ENCODE measurements around the gene ASB16.
A peak's percentile ranks its signal among the peaks of the same experiment; 100 is the strongest.
"Not testable (repeated sequence)": the region's sequence is repeated elsewhere in the genome, so short reads cannot be mapped to it uniquely, and the experiment has no call there.

Gene ASB16

GRCh38 chr17:44133918-44134476, 36.5 kb upstream of the ASB16 start:
- Histone ChIP-seq H3K4me3 (ENCODE audit: low read length) (no peak overlapping the region), H3K4me1 (ENCODE audit: control insufficient read depth, insufficient read depth, low read length) (peaks cover 2% of the 10 kb centered on the region), H3K27ac (ENCODE audit: low read depth, low read length) (no peak overlapping the region), H3K9ac (ENCODE audit: low read length) (no peak overlapping the region), H3K36me3 (ENCODE audit: control insufficient read depth, insufficient read depth, low read length) (no peaks in the 10 kb centered on the region), H3K27me3 (ENCODE audit: control insufficient read depth, insufficient read depth, low read length) (no peaks in the 10 kb centered on the region)

- H3K36me3 ChIP-seq (ENCODE audit: control insufficient read depth, insufficient read depth, low read length): no peaks in the 10 kb centered on the region
- H3K27ac ChIP-seq (ENCODE audit: low read depth, low read length): no peak overlapping the region
- H3K27me3 ChIP-seq (ENCODE audit: control insufficient read depth, insufficient read depth, low read length): no peaks in the 10 kb centered on the region
- peaks cover 2% of the 10 kb centered on the region for H3K4me1 ChIP-seq (ENCODE audit: control insufficient read depth, insufficient read depth, low read length)
- H3K4me3 ChIP-seq (ENCODE audit: low read length): no peak overlapping the region
- no peak overlapping the region for H3K9ac ChIP-seq (ENCODE audit: low read length)
Measured at GRCh38 chr17:44134752-44135568, 35.5 kb upstream of the ASB16 start.

GRCh38 chr17:44137891-44138709, 32.4 kb upstream of the ASB16 start:
- H3K27me3 ChIP-seq (ENCODE audit: control insufficient read depth, insufficient read depth, low read length): no peaks in the 10 kb centered on the region
- H3K9ac ChIP-seq (ENCODE audit: low read length): no peak overlapping the region
- H3K4me1 ChIP-seq (ENCODE audit: control insufficient read depth, insufficient read depth, low read length): peaks cover 6% of the 10 kb centered on the region
- H3K27ac ChIP-seq (ENCODE audit: low read depth, low read length): no peak overlapping the region
- H3K36me3 ChIP-seq (ENCODE audit: control insufficient read depth, insufficient read depth, low read length): no peaks in the 10 kb centered on the region
- peak overlapping the region; percentile 27 for H3K4me3 ChIP-seq (ENCODE audit: low read length)

GRCh38 chr17:44143921-44144320, 26.6 kb upstream of the ASB16 start:
- H3K27ac ChIP-seq (ENCODE audit: low read depth, low read length); H3K4me3 ChIP-seq (ENCODE audit: low read length); H3K36me3 ChIP-seq (ENCODE audit: control insufficient read depth, insufficient read depth, low read length); H3K9ac ChIP-seq (ENCODE audit: low read length); H3K4me1 ChIP-seq (ENCODE audit: control insufficient read depth, insufficient read depth, low read length); H3K27me3 ChIP-seq (ENCODE audit: control insufficient read depth, insufficient read depth, low read length): not testable (repeated sequence)

GRCh38 chr17:44144966-44145739, 25.4 kb upstream of the ASB16 start:
- no peak overlapping the region for H3K27ac ChIP-seq (ENCODE audit: low read depth, low read length)
- no peaks in the 10 kb centered on the region for H3K36me3 ChIP-seq (ENCODE audit: control insufficient read depth, insufficient read depth, low read length)
- H3K4me3 ChIP-seq (ENCODE audit: low read length): no peak overlapping the region
- H3K27me3 ChIP-seq (ENCODE audit: control insufficient read depth, insufficient read depth, low read length): no peaks in the 10 kb centered on the region
- no peak overlapping the region for H3K9ac ChIP-seq (ENCODE audit: low read length)
- H3K4me1 ChIP-seq (ENCODE audit: control insufficient read depth, insufficient read depth, low read length): peaks cover 3% of the 10 kb centered on the region

- Histone ChIP-seq H3K4me3 (ENCODE audit: low read length) (no peak overlapping the region), H3K4me1 (ENCODE audit: control insufficient read depth, insufficient read depth, low read length) (peaks cover 3% of the 10 kb centered on the region), H3K27me3 (ENCODE audit: control insufficient read depth, insufficient read depth, low read length) (no peaks in the 10 kb centered on the region), H3K9ac (ENCODE audit: low read length) (no peak overlapping the region), H3K36me3 (ENCODE audit: control insufficient read depth, insufficient read depth, low read length) (no peaks in the 10 kb centered on the region), H3K27ac (ENCODE audit: low read depth, low read length) (no peak overlapping the region)
Measured at GRCh38 chr17:44146375-44147346, 23.8 kb upstream of the ASB16 start.

- H3K4me1 ChIP-seq (ENCODE audit: control insufficient read depth, insufficient read depth, low read length): no peaks in the 10 kb centered on the region
- H3K4me3 ChIP-seq (ENCODE audit: low read length): no peak overlapping the region
- H3K27me3 ChIP-seq (ENCODE audit: control insufficient read depth, insufficient read depth, low read length): no peaks in the 10 kb centered on the region
- H3K9ac ChIP-seq (ENCODE audit: low read length): no peak overlapping the region
- no peak overlapping the region for H3K27ac ChIP-seq (ENCODE audit: low read depth, low read length)
- H3K36me3 ChIP-seq (ENCODE audit: control insufficient read depth, insufficient read depth, low read length): no peaks in the 10 kb centered on the region
Measured at GRCh38 chr17:44147812-44148211, 22.7 kb upstream of the ASB16 start.

- H3K4me3 ChIP-seq (ENCODE audit: low read length); H3K27ac ChIP-seq (ENCODE audit: low read depth, low read length); H3K9ac ChIP-seq (ENCODE audit: low read length); H3K27me3 ChIP-seq (ENCODE audit: control insufficient read depth, insufficient read depth, low read length); H3K4me1 ChIP-seq (ENCODE audit: control insufficient read depth, insufficient read depth, low read length); H3K36me3 ChIP-seq (ENCODE audit: control insufficient read depth, insufficient read depth, low read length): not testable (repeated sequence)
Measured at GRCh38 chr17:44149066-44149465, 21.4 kb upstream of the ASB16 start.

- H3K4me1 ChIP-seq (ENCODE audit: control insufficient read depth, insufficient read depth, low read length): no peaks in the 10 kb centered on the region
- H3K4me3 ChIP-seq (ENCODE audit: low read length): no peak overlapping the region
- H3K36me3 ChIP-seq (ENCODE audit: control insufficient read depth, insufficient read depth, low read length): no peaks in the 10 kb centered on the region
- H3K9ac ChIP-seq (ENCODE audit: low read length): no peak overlapping the region
- H3K27me3 ChIP-seq (ENCODE audit: control insufficient read depth, insufficient read depth, low read length): no peaks in the 10 kb centered on the region
- no peak overlapping the region for H3K27ac ChIP-seq (ENCODE audit: low read depth, low read length)
Measured at GRCh38 chr17:44149750-44150329, 20.7 kb upstream of the ASB16 start.

GRCh38 chr17:44152875-44153274, 17.6 kb upstream of the ASB16 start:
- Histone ChIP-seq H3K4me1 (ENCODE audit: control insufficient read depth, insufficient read depth, low read length) (no peaks in the 10 kb centered on the region), H3K9ac (ENCODE audit: low read length) (no peak overlapping the region), H3K4me3 (ENCODE audit: low read length) (no peak overlapping the region), H3K36me3 (ENCODE audit: control insufficient read depth, insufficient read depth, low read length) (no peaks in the 10 kb centered on the region), H3K27me3 (ENCODE audit: control insufficient read depth, insufficient read depth, low read length) (no peaks in the 10 kb centered on the region), H3K27ac (ENCODE audit: low read depth, low read length) (no peak overlapping the region)

- no peaks in the 10 kb centered on the region for H3K4me1 ChIP-seq (ENCODE audit: control insufficient read depth, insufficient read depth, low read length)
- H3K4me3 ChIP-seq (ENCODE audit: low read length): no peak overlapping the region
- no peaks in the 10 kb centered on the region for H3K27me3 ChIP-seq (ENCODE audit: control insufficient read depth, insufficient read depth, low read length)
- no peak overlapping the region for H3K9ac ChIP-seq (ENCODE audit: low read length)
- no peak overlapping the region for H3K27ac ChIP-seq (ENCODE audit: low read depth, low read length)
- H3K36me3 ChIP-seq (ENCODE audit: control insufficient read depth, insufficient read depth, low read length): no peaks in the 10 kb centered on the region
Measured at GRCh38 chr17:44155488-44155887, 15.0 kb upstream of the ASB16 start.
